PFSK-1 (cell line): Measurements from ENCODE around the gene RGS3.

ENCODE experiments used
- FOXP2 ChIP-seq: optimal IDR thresholded peaks from 2 replicates; pipeline ENCODE3; 2011; ENCODE audit warnings: borderline replicate concordance, control low read depth, inconsistent platforms; ENCODE audit not compliant: insufficient read depth; ENCODE audit errors: extremely low read length, extremely low read depth
- POLR2AphosphoS5 ChIP-seq: IDR thresholded peaks from 2 replicates; pipeline ENCODE4 v1.6.1; 2012; ENCODE audit warnings: low read depth, mild to moderate bottlenecking, control low read depth, low read length, moderate library complexity
- REST ChIP-seq, 2 experiments: IDR thresholded peaks; 2 replicates each; pipeline versions ENCODE4 v1.6.1 to v1.8.0; 2011 to 2012; ENCODE audit warnings: low read depth in 2 of 2, low read length in 2 of 2, control low read depth in 1 of 2, inconsistent platforms in 1 of 2, mild to moderate bottlenecking in 1 of 2, moderate library complexity in 1 of 2; ENCODE audit not compliant: insufficient read depth in 1 of 2
- SIN3A ChIP-seq: IDR thresholded peaks from 2 replicates; pipeline ENCODE4 v1.6.1; 2012; ENCODE audit warnings: mild to moderate bottlenecking, low read length, moderate library complexity, borderline replicate concordance; ENCODE audit not compliant: insufficient read depth
- TAF1 ChIP-seq: IDR thresholded peaks from 2 replicates; pipeline ENCODE4 v1.6.1; 2012; ENCODE audit warnings: low read length, control low read depth, borderline replicate concordance; ENCODE audit not compliant: insufficient read depth

RGS3 gene

GRCh38 chr9:113475992-113476391, 12.5 kb downstream of the RGS3 start:
- TF ChIP-seq TAF1 = no peak
- TF ChIP-seq REST (IDR thresholded peaks at IDR 0.05; ENCODE audit: insufficient read depth in 1 of 2, low read depth in 2 of 2, low read length in 2 of 2) = no peak
- TF ChIP-seq SIN3A = no peak
- no peak for TF ChIP-seq POLR2AphosphoS5
- no peak for TF ChIP-seq FOXP2

- TF ChIP-seq POLR2AphosphoS5 (no peak), FOXP2 (no peak), SIN3A (no peak), REST (IDR thresholded peaks at IDR 0.05; ENCODE audit: insufficient read depth in 1 of 2, low read depth in 2 of 2, low read length in 2 of 2) (no peak), TAF1 (no peak)
Measured at GRCh38 chr9:113476511-113476916, 13.0 kb downstream of the RGS3 start.

GRCh38 chr9:113477058-113477457, 13.5 kb downstream of the RGS3 start:
- TF ChIP-seq POLR2AphosphoS5 (no peak), TAF1 (no peak), REST (IDR thresholded peaks at IDR 0.05; ENCODE audit: insufficient read depth in 1 of 2, low read depth in 2 of 2, low read length in 2 of 2) (no peak), SIN3A (no peak), FOXP2 (no peak)

- TF ChIP-seq FOXP2 = no peak
- TF ChIP-seq SIN3A = no peak
- TF ChIP-seq POLR2AphosphoS5 = no peak
- no peak for TF ChIP-seq TAF1
- no peak for TF ChIP-seq REST (IDR thresholded peaks at IDR 0.05; ENCODE audit: insufficient read depth in 1 of 2, low read depth in 2 of 2, low read length in 2 of 2)
Measured at GRCh38 chr9:113477661-113478060, 14.1 kb downstream of the RGS3 start.

- no peak for TF ChIP-seq SIN3A
- no peak for TF ChIP-seq POLR2AphosphoS5
- TF ChIP-seq TAF1 = no peak
- no peak for TF ChIP-seq FOXP2
- no peak for TF ChIP-seq REST (IDR thresholded peaks at IDR 0.05; ENCODE audit: insufficient read depth in 1 of 2, low read depth in 2 of 2, low read length in 2 of 2)
Measured at GRCh38 chr9:113479174-113479621, 15.7 kb downstream of the RGS3 start.
